Measurements from ENCODE around the gene GPR132. TPM values are rescaled to one million over a fixed set of nuclear protein-coding genes. Genes with fewer than 3 reads are reported as not detected.
A peak's percentile ranks its signal among the peaks of the same experiment; 100 is the strongest.

Gene GPR132
- total RNA-seq, 1 experiment from 2014 or later = 0.10 TPM

- intact Hi-C loops (cut with micrococcal nuclease) = no loop called here
- BruUV-seq (replicated peaks) = no TSS peak
- Histone ChIP-seq H3K9me3 (ENCODE audit: control insufficient read depth in 1 of 2, insufficient read depth in 1 of 2, low read depth in 1 of 2, low read length in 2 of 2) (no peaks in the 10 kb centered on the region), H3K9ac (ENCODE audit: low read length) (no peak overlapping the region), H3K4me3 (replicated peaks in 1 of 2; ENCODE audit: low read depth in 1 of 2, low read length in 2 of 2) (no peak overlapping the region), H3K27ac (ENCODE audit: low read depth, low read length) (no peak overlapping the region; the same call in 1 of the 2 replicates), H3K27me3 (ENCODE audit: insufficient read depth, low read length) (no peaks in the 10 kb centered on the region), H4K20me1 (ENCODE audit: insufficient read depth) (peaks cover 11% of the 10 kb centered on the region; the same call in 1 of the 2 replicates), H3K79me2 (ENCODE audit: insufficient read depth, low read length) (peaks cover 36% of the 10 kb centered on the region), H3K4me2 (ENCODE audit: low read length) (no peak overlapping the region), H2AFZ (ENCODE audit: low read depth, low read length, poor library complexity, severe bottlenecking) (no peak overlapping the region), H3K9me2 (ENCODE audit: insufficient read depth) (no peaks in the 10 kb centered on the region), H3K4me1 (ENCODE audit: control insufficient read depth in 1 of 2, insufficient read depth in 2 of 2, low read length in 2 of 2) (no peaks in the 10 kb centered on the region), H3K36me3 (ENCODE audit: control insufficient read depth in 1 of 2, insufficient read depth in 2 of 2, low read length in 2 of 2) (peaks cover 27 to 29% of the 10 kb centered on the region in 2 experiments)
- TF ChIP-seq EZH2 (IDR thresholded peaks at IDR 0.05) (no peak), POLR2A (IDR thresholded peaks at IDR 0.05; ENCODE audit: borderline replicate concordance, extremely low read depth, insufficient read depth, insufficient read length) (no peak), JUND (IDR thresholded peaks at IDR 0.05) (no peak), SRF (IDR thresholded peaks at IDR 0.05; ENCODE audit: low read depth) (no peak), CEBPB (IDR thresholded peaks at IDR 0.05; ENCODE audit: low read depth) (no peak), ELF1 (IDR thresholded peaks at IDR 0.05; ENCODE audit: borderline replicate concordance, low read depth) (no peak), YY1 (IDR thresholded peaks at IDR 0.05; ENCODE audit: extremely low read depth, insufficient replicate concordance, low read depth, low read length) (no peak), SP1 (IDR thresholded peaks at IDR 0.05; ENCODE audit: low read depth) (no peak), ZNF274 (IDR thresholded peaks at IDR 0.05; ENCODE audit: low read depth, low read length) (no peak), FOSL1 (IDR thresholded peaks at IDR 0.05; ENCODE audit: low read depth) (no peak), ZFX (IDR thresholded peaks at IDR 0.05) (no peak), EZH2phosphoT487 (IDR thresholded peaks at IDR 0.05; ENCODE audit: borderline replicate concordance) (no peak), TCF7L2 (IDR thresholded peaks at IDR 0.05; ENCODE audit: borderline replicate concordance, extremely low read depth, insufficient read depth, insufficient read length) (no peak), CBX3 (IDR thresholded peaks at IDR 0.05; ENCODE audit: low read depth) (no peak), REST (IDR thresholded peaks at IDR 0.05; ENCODE audit: low read depth) (no peak), CTCF (IDR thresholded peaks at IDR 0.05 in 2 of 3, conservative IDR thresholded peaks at IDR 0.05 in 1 of 3; ENCODE audit: borderline replicate concordance in 1 of 3, insufficient read depth in 1 of 3, low read depth in 2 of 3, low read length in 2 of 3) (no peak), EGR1 (IDR thresholded peaks at IDR 0.05; ENCODE audit: low read depth) (no peak)
- TF ChIP-seq, protein P1, sequence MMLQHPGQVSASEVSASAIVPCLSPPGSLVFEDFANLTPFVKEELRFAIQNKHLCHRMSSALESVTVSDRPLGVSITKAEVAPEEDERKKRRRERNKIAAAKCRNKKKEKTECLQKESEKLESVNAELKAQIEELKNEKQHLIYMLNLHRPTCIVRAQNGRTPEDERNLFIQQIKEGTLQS (IDR thresholded peaks at IDR 0.05) = no peak
- TF ChIP-seq, protein P2, sequence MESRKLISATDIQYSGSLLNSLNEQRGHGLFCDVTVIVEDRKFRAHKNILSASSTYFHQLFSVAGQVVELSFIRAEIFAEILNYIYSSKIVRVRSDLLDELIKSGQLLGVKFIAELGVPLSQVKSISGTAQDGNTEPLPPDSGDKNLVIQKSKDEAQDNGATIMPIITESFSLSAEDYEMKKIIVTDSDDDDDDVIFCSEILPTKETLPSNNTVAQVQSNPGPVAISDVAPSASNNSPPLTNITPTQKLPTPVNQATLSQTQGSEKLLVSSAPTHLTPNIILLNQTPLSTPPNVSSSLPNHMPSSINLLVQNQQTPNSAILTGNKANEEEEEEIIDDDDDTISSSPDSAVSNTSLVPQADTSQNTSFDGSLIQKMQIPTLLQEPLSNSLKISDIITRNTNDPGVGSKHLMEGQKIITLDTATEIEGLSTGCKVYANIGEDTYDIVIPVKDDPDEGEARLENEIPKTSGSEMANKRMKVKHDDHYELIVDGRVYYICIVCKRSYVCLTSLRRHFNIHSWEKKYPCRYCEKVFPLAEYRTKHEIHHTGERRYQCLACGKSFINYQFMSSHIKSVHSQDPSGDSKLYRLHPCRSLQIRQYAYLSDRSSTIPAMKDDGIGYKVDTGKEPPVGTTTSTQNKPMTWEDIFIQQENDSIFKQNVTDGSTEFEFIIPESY (IDR thresholded peaks at IDR 0.05; ENCODE audit: extremely low read depth, insufficient replicate concordance, low read length) = no peak
- ATAC-seq (peak; percentile 24; the same call in 1 of the 2 replicates), DNase-seq (ENCODE audit: low read depth, low spot score) (no peak)
- ChIA-PET CTCF (no interaction called here), RAD21 (ENCODE audit: low non-redundant PET in 1 of 2, low total read pairs in 2 of 2, uncharacterized antibody in 2 of 2, unreplicated experiment in 2 of 2) (no interaction called here), POLR2A (no interaction called here)
Measured at GRCh38 chr14:105006831-105007592, 58.2 kb downstream of the GPR132 start.
